ENCODE results near the gene GABRB2.

GRCh38 chr5:161580621-161581020 lies 34.1 kb upstream of the GABRB2 start:
- TF ChIP-seq RFX5 (IDR thresholded peaks at IDR 0.05) = no peak
- TF ChIP-seq POLR2A (IDR thresholded peaks at IDR 0.05; ENCODE audit: low read length) = no peak
- TF ChIP-seq FOXS1 (CRISPR knock-in tag; IDR thresholded peaks at IDR 0.05) = no peak
- TF ChIP-seq CTCF (IDR thresholded peaks at IDR 0.05) = no peak
- TF ChIP-seq MAX (IDR thresholded peaks at IDR 0.05) = no peak
- TF ChIP-seq REST (IDR thresholded peaks at IDR 0.05) = no peak
- TF ChIP-seq MAFK (IDR thresholded peaks at IDR 0.05; ENCODE audit: partially characterized antibody) = no peak
- TF ChIP-seq CHD2 (IDR thresholded peaks at IDR 0.05; ENCODE audit: low read length, partially characterized antibody) = no peak
- no peak for TF ChIP-seq HOXB5 (CRISPR knock-in tag; IDR thresholded peaks at IDR 0.05)
- TF ChIP-seq ELK1 (IDR thresholded peaks at IDR 0.05; ENCODE audit: low read depth, low read length) = no peak
- no peak for TF ChIP-seq EP300 (IDR thresholded peaks at IDR 0.05)
- TF ChIP-seq JUNB (IDR thresholded peaks at IDR 0.05) = no peak
- TF ChIP-seq ZC3H11A (IDR thresholded peaks at IDR 0.05) = no peak
